HL-60 (cell line): ENCODE results near the gene FAM78B.

ENCODE experiments used
- GABPA ChIP-seq: IDR thresholded peaks from 2 replicates; pipeline ENCODE4 v1.6.1; 2012; ENCODE audit warnings: low read depth
- POLR2AphosphoS5 ChIP-seq: IDR thresholded peaks from 2 replicates; pipeline ENCODE4 v1.6.1; 2012; ENCODE audit warnings: low read depth
- SPI1 ChIP-seq: IDR thresholded peaks from 2 replicates; pipeline ENCODE4 v1.6.1; 2012; ENCODE audit warnings: low read depth, mild to moderate bottlenecking, borderline replicate concordance
- TF ChIP-seq, protein P1 (sequence below): IDR thresholded peaks from one replicate; pipeline ENCODE4 v1.5.1; 2011; ENCODE audit warnings: low read length, control low read depth, inconsistent platforms; ENCODE audit not compliant: insufficient read depth
- TF ChIP-seq, protein P2 (sequence below): IDR thresholded peaks from 2 replicates; pipeline ENCODE4 v1.6.1; 2012; ENCODE audit warnings: low read depth; ENCODE audit not compliant: insufficient replicate concordance

DNA sequence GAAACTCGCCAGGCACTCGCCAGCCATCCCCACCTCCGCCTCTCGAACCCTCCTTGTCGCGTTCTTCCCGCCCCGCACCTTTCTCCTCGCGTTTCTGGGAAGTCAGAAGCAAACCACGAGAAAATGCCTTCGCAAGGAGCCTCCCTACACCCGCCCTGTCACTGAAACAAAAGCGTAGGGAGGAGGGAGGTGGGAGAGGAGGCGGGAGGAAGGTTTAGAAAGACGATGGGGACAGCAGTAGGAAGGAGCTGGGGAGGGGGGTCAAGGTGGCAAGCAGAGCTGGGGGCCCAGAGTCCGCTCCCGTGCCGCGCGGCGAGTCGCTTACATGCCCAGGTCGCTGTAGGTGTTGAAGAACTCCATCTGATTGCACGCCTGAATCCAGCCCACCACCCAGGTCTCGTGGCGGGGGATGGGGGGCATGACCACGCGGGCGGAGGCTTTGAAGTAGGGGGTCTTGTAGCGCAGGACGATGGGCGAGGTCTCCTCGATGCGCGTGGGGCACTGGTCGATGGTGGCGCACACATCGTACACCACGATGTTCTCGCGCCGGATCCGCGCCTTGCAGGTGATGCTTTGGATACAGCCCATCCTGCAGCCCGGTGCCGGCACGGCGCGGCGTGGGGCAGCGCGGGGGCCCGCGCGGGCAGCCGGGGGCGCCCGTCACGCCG lies 1.0 kb downstream of the FAM78B start:
- TF ChIP-seq, protein P1, sequence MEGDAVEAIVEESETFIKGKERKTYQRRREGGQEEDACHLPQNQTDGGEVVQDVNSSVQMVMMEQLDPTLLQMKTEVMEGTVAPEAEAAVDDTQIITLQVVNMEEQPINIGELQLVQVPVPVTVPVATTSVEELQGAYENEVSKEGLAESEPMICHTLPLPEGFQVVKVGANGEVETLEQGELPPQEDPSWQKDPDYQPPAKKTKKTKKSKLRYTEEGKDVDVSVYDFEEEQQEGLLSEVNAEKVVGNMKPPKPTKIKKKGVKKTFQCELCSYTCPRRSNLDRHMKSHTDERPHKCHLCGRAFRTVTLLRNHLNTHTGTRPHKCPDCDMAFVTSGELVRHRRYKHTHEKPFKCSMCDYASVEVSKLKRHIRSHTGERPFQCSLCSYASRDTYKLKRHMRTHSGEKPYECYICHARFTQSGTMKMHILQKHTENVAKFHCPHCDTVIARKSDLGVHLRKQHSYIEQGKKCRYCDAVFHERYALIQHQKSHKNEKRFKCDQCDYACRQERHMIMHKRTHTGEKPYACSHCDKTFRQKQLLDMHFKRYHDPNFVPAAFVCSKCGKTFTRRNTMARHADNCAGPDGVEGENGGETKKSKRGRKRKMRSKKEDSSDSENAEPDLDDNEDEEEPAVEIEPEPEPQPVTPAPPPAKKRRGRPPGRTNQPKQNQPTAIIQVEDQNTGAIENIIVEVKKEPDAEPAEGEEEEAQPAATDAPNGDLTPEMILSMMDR: no peak
- TF ChIP-seq POLR2AphosphoS5: no peak
- TF ChIP-seq, protein P2, sequence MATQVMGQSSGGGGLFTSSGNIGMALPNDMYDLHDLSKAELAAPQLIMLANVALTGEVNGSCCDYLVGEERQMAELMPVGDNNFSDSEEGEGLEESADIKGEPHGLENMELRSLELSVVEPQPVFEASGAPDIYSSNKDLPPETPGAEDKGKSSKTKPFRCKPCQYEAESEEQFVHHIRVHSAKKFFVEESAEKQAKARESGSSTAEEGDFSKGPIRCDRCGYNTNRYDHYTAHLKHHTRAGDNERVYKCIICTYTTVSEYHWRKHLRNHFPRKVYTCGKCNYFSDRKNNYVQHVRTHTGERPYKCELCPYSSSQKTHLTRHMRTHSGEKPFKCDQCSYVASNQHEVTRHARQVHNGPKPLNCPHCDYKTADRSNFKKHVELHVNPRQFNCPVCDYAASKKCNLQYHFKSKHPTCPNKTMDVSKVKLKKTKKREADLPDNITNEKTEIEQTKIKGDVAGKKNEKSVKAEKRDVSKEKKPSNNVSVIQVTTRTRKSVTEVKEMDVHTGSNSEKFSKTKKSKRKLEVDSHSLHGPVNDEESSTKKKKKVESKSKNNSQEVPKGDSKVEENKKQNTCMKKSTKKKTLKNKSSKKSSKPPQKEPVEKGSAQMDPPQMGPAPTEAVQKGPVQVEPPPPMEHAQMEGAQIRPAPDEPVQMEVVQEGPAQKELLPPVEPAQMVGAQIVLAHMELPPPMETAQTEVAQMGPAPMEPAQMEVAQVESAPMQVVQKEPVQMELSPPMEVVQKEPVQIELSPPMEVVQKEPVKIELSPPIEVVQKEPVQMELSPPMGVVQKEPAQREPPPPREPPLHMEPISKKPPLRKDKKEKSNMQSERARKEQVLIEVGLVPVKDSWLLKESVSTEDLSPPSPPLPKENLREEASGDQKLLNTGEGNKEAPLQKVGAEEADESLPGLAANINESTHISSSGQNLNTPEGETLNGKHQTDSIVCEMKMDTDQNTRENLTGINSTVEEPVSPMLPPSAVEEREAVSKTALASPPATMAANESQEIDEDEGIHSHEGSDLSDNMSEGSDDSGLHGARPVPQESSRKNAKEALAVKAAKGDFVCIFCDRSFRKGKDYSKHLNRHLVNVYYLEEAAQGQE: no peak
- TF ChIP-seq SPI1: no peak
- TF ChIP-seq GABPA: no peak
